Activated naive CD4-positive, alpha-beta T cell treated with anti-CD3 and anti-CD28 coated beads for 36 hours (primary cell): ENCODE data around the gene SIRT3. TPM values are rescaled to one million over a fixed set of nuclear protein-coding genes. Genes with fewer than 3 reads are reported as not detected.

Source experiments
- CTCF ChIA-PET: fragments of 350-600 bp; sonication (Branson Sonifier 250); formaldehyde crosslinking; loops from one replicate; lab custom pipeline; 2021; ENCODE audit warnings: antibody characterized with exemption; lab: Charles Lee
- DNase-seq: peaks from one replicate; pipeline ENCODE4 v3.0.0-alpha.2; 2020
- H3K27ac Mint-ChIP-seq: one replicate; pipeline ENCODE4 v1.8.0; 2021; ENCODE audit warnings: mild to moderate bottlenecking, mixed read lengths
- H3K27me3 Mint-ChIP-seq: one replicate; pipeline ENCODE4 v1.8.0; 2021; ENCODE audit warnings: low read depth, mixed read lengths
- H3K36me3 Mint-ChIP-seq: one replicate; pipeline ENCODE4 v1.8.0; 2021; ENCODE audit warnings: low read depth, mixed read lengths
- H3K4me1 Mint-ChIP-seq: one replicate; pipeline ENCODE4 v1.8.0; 2021; ENCODE audit warnings: low read depth, mixed read lengths
- H3K4me3 Mint-ChIP-seq: one replicate; pipeline ENCODE4 v1.8.0; 2021; ENCODE audit warnings: mild to moderate bottlenecking, moderate library complexity, mixed read lengths
- H3K9me3 Mint-ChIP-seq: one replicate; pipeline ENCODE4 v1.8.0; 2021; ENCODE audit warnings: mixed read lengths
- intact Hi-C: fragments of 100-400 bp; cut with micrococcal nuclease; formaldehyde crosslinking; loops from one replicate; pipeline ENCODE4 v1.15.1; 2023
- total RNA-seq, 2 experiments: library from RNA; stranded (reverse); gene quantifications; one replicate each; pipeline ENCODE4 v1.2.3, GENCODE V29; 2021

SIRT3 gene
- total RNA-seq, 2 experiments from 2014 or later = 16.1 to 20.1 TPM

DNA sequence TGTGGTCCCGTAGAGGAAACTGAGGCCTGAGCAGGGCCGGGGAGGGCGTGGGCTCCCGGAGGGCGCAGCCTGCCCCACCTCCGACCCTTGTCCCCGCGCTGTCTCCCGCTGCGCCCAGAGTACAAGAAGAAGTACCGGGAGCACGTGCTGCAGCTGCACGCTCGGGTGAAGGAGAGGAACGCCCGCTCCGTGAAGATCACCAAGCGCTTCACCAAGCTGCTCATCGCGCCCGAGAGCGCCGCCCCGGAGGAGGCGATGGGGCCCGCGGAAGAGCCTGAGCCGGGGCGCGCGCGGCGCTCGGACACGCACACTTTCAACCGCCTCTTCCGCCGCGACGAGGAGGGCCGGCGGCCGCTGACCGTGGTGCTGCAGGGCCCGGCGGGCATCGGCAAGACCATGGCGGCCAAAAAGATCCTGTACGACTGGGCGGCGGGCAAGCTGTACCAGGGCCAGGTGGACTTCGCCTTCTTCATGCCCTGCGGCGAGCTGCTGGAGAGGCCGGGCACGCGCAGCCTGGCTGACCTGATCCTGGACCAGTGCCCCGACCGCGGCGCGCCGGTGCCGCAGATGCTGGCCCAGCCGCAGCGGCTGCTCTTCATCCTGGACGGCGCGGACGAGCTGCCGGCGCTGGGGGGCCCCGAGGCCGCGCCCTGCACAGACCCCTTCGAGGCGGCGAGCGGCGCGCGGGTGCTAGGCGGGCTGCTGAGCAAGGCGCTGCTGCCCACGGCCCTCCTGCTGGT is 44.0 kb upstream of the SIRT3 start:
- intact Hi-C loops = loop anchor here (2.0 kb wide), 1 partner anchor 43 kb away; the partner anchor contains the start of genes PSMD13 and SIRT3
- Mint-ChIP-seq H3K9me3 (peaks cover 14% of the 10 kb centered on the region), H3K27me3 (peaks cover 19% of the 10 kb centered on the region), H3K36me3 (peaks cover 8% of the 10 kb centered on the region), H3K27ac (peak overlapping the region; percentile 63), H3K4me3 (peak overlapping the region; percentile 75), H3K4me1 (peaks cover 46% of the 10 kb centered on the region)
- CTCF ChIA-PET = interaction anchor here (1.0 to 2.7 kb wide), 4 partner anchors 9 to 239 kb away, joined by 3 to 8 read pairs (median 5); no protein-coding TSS in a partner anchor
- DNase-seq = peak; percentile 65

DNA sequence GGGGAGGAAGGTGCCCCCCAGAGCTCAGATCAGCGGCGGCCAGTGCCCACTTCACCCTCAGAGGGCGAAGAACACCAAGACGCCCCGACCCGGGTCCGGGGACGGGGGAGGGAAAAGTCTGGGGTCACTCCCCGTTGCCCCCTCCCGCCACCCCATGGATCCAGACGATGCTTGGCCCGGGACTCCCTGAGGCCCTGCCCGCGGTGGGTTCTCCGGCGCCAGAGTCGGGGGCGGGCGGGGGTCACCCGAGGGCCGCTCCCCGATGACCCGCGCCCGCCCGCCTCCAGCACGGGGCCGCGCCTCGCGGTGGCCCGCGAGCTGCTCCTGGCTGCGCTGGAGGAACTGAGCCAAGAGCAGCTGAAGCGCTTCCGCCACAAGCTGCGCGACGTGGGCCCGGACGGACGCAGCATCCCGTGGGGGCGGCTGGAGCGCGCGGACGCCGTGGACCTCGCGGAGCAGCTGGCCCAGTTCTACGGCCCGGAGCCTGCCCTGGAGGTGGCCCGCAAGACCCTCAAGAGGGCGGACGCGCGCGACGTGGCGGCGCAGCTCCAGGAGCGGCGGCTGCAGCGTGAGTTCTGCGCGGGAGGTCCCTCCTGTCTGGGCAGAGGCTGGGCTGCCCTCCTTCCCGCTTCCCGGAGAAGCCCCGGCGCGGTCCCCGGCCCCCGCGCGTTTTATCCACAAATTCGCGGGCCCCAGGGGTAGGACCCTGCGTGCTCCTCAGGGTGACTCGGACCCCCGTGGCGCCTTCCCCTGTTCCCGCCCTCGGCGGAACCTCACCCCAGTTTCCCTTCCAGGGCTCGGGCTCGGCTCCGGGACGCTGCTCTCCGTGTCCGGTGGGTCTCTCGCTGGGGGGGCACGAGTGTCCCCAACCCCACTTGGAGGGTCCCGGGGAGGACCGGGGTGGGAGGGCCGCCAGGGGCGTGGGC is 43.2 kb upstream of the SIRT3 start:
- H3K36me3 Mint-ChIP-seq = peaks cover 8% of the 10 kb centered on the region
- intact Hi-C loops = no loop called here
- peak overlapping the region; percentile 78 for H3K27ac Mint-ChIP-seq
- H3K9me3 Mint-ChIP-seq = peaks cover 14% of the 10 kb centered on the region
- H3K4me3 Mint-ChIP-seq = peak overlapping the region; percentile 76
- CTCF ChIA-PET = interaction anchor here (2.7 kb wide), 1 partner anchor 26 kb away, joined by 7 read pairs; no protein-coding TSS in a partner anchor
- peaks cover 44% of the 10 kb centered on the region for H3K4me1 Mint-ChIP-seq
- H3K27me3 Mint-ChIP-seq = peaks cover 19% of the 10 kb centered on the region
- no peak for DNase-seq

DNA sequence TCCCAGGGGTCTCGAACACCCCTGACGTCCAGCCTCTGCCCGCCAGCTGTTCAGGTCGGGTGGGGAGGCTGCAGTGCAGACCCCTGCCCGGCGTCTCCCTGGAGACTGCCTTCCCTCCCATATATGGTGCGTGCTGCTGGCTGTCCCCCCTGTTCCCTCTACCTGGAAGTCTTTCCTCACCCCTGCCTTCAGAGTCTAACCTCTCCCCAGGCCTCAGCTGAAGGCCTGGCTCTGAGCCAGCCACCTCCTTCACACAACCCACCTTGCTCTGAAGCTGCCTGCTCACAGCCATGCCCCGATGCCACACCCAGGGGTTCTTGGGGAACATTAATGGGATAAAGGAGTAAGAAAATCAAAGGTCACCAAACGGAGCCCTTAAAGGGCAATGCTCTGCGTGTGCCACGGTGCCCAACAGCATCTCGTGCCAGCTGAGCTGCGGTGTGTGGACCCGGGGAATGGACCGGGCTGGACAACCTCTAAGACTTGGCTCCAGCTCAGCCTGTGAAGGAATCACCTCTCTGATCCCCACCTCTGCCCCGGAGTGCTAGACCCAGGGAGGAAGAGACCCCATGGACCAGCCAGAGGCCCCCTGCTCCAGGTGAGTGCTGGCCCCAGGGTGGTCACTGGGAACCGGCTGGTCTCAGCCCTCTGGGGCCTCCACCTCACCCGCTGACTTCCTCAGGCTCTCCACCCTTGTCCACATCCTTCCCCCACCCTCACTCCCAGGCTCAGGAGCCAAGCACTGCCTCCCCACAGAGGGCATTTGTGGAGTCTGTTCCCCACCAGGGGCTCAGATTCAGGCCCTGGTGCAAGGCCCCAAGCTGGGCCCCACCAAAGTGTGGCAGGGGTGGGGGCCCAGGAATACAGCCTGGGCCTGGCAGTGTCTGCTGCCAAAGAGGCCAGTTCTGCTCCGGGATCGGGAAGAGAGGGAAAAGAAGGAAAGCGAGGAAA is 42.1 kb upstream of the SIRT3 start, which contains the start of gene NLRP6:
Gene NLRP6, plus strand, starts transcription at position 407 of the 951 bp plus-strand sequence. Its CDS starts 163 bp downstream, at position 570.
- CTCF ChIA-PET = interaction anchor here (0.7 to 1.8 kb wide), 3 partner anchors 10 to 30 kb away, joined by 3 to 9 read pairs (median 4); no protein-coding TSS in a partner anchor
- Mint-ChIP-seq H3K27ac (peak within 1 kb of the TSS; percentile 83), H3K4me3 (peak within 1 kb of the TSS; percentile 76), H3K36me3 (peaks cover 8% of the 10 kb centered on the region), H3K27me3 (peaks cover 19% of the 10 kb centered on the region), H3K9me3 (peaks cover 14% of the 10 kb centered on the region), H3K4me1 (peaks cover 37% of the 10 kb centered on the region)
- DNase-seq = no peak
- intact Hi-C loops = no loop called here

DNA sequence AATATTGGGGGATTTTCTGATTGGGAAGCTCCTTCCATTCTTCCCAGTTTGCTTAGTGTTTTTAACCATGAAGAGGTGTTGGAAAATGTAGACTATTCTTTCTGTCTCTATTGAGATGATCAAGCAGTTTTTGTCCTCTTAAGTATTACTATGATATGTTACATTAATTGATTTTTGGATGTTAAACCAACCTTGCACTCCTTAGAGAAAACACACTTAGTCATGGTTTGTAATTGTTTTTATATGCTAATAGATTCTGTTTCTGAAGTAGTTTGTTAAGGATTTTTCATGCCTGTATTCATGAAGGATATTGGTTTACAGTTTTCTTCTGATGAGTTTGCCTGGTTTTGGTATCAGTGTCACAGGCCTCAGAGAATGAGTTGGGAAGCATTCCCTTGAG is 40.1 kb upstream of the SIRT3 start:
- no peak overlapping the region for H3K4me3 Mint-ChIP-seq

DNA sequence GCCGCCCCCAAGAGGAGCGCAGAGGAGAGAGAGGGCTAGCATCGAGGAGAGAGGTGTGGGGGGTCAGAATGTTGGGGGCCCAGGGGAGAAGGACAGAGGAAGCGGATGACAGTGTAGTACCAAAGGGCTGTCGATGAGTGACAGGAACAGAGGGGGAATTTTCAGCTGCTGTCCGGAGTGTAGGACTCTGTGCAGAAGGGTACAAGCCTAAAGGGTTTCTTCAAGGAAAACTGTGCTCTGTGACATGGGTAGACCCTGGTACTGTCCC is 36.7 kb upstream of the SIRT3 start:
- Mint-ChIP-seq H3K4me3 (no peak overlapping the region), H3K27me3 (no peaks in the 10 kb centered on the region), H3K9me3 (peaks cover 14% of the 10 kb centered on the region), H3K36me3 (no peaks in the 10 kb centered on the region), H3K4me1 (peaks cover 29% of the 10 kb centered on the region), H3K27ac (no peak overlapping the region)
- CTCF ChIA-PET = no interaction called here
- intact Hi-C loops = no loop called here
- no peak for DNase-seq

More for the DNA sequence above, 40.1 kb upstream of the SIRT3 start:
- intact Hi-C loops = no loop called here
- H3K4me1 Mint-ChIP-seq = peaks cover 19% of the 10 kb centered on the region
- peaks cover 14% of the 10 kb centered on the region for H3K9me3 Mint-ChIP-seq
- no peak overlapping the region for H3K27ac Mint-ChIP-seq
- peaks cover 2% of the 10 kb centered on the region for H3K36me3 Mint-ChIP-seq
- no peak for DNase-seq
- H3K27me3 Mint-ChIP-seq = peaks cover 10% of the 10 kb centered on the region
- CTCF ChIA-PET = interaction anchor here (1.1 to 2.7 kb wide), 2 partner anchors 26 to 28 kb away, joined by 3 to 11 read pairs; no protein-coding TSS in a partner anchor

DNA sequence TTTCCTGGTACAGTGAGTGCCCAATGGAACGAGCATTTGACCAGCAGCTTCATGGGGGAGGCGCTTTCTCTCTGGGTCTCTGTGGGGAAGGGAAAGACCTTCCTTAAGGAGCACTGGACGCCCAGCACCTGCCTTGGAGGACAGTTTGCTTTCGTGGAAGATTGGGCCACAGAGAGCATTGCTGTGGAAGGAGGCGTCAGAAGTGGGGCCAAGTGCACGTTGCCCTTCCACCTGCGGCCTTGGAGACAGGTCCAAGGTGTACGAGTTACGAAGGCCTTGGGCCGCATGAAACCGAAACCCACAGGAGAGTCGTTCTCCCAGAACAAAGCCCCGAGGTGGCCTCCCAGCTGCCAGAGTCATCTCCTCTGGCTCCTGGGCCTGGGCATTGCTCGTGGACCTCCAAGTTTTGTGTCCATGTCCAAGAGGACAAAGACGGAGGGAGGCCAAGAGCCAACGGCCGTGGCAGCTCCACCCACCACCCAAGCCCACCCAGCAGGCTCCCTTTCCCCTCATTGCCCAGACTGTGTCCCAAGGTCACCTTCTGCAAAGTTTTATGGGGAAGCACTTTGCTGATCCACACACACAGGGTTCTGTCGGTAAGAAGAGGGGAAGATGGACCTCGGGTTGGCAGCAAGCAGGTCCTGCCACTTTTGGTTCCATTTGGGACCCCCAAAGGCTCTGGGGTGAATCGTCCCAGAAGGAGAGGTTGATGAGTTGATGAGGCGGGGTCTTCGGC is 36.2 kb upstream of the SIRT3 start:
- Mint-ChIP-seq H3K4me1 (peaks cover 29% of the 10 kb centered on the region), H3K27ac (no peak overlapping the region), H3K27me3 (no peaks in the 10 kb centered on the region), H3K4me3 (no peak overlapping the region), H3K36me3 (no peaks in the 10 kb centered on the region), H3K9me3 (peaks cover 12% of the 10 kb centered on the region)
- DNase-seq = no peak
- intact Hi-C loops = no loop called here
- CTCF ChIA-PET = interaction anchor here (1.2 kb wide), 1 partner anchor 8 kb away, joined by 3 read pairs; no protein-coding TSS in a partner anchor

DNA sequence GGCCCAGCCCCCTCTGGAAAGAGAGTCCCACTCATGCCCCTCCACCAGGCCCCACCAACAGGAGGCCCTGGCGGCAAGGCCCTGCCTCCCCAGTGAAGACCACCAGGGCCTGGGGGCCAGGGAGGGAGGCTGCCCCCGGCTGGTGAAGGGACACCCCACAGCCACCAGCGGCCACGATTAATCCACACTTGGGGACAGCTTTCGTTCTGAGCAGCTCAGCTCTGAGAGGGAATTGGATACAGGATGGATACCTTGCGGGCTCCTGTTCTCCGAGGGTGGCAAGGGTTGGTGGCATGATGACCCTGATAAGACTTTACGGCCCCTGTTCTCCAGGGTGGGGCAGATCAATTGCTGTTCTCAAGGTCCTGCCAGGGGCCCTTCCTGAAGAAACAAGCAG is 35.2 kb upstream of the SIRT3 start:
- intact Hi-C loops = no loop called here
- Mint-ChIP-seq H3K27me3 (no peaks in the 10 kb centered on the region), H3K4me1 (peaks cover 34% of the 10 kb centered on the region), H3K36me3 (no peaks in the 10 kb centered on the region), H3K4me3 (no peak overlapping the region), H3K27ac (no peak overlapping the region), H3K9me3 (peaks cover 5% of the 10 kb centered on the region)
- no peak for DNase-seq
- CTCF ChIA-PET = interaction anchor here (1.2 kb wide), 1 partner anchor 10 kb away, joined by 3 read pairs; no protein-coding TSS in a partner anchor

DNA sequence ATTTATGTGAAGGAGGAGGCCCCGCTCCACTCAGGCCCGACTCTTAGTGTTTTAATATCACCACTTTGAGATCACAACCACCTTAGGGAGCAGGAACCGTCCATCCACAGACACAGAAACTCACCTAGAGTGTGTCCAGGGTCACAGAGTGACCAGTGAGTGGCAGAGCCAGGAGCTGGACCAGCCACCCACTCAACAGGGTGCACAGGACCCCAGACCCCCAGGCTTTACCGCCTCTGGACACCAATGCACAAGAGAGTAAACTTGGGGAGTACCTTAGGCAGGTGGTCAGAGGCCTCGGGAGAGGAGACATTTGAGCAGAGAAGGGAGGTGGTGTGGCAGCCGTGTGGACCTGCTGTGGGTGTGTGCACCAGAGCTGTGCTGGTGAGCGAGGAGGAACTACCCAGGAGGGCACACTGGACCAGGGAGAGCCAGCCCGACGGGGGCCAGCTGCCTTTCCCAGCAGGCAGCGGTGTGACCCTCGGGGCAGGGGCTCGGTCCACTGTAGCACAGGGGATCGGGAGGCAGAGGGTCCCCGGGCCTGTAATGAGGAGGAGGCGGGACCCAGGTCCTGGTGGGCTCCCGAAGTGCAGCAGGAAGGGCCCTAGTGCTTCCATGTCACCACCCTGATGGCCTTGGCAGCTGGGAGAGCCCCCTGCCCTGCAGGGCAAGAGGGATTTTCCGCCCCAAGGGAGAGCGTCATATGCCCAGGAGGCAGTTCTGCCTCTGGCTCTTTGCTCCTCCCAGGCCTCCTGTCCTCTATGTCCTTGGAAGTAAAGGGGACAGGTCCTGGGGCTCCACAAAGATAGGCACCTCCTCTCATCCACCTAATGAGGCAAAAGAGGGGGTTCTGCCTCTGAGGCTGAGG is 34.5 kb upstream of the SIRT3 start:
- DNase-seq = no peak
- H3K9me3 Mint-ChIP-seq = no peaks in the 10 kb centered on the region
- H3K27ac Mint-ChIP-seq = peak overlapping the region; percentile 99
- intact Hi-C loops = no loop called here
- no peak overlapping the region for H3K4me3 Mint-ChIP-seq
- H3K4me1 Mint-ChIP-seq = peaks cover 34% of the 10 kb centered on the region
- CTCF ChIA-PET = interaction anchor here (0.7 to 1.2 kb wide), 2 partner anchors 10 to 375 kb away, joined by 3 read pairs; no protein-coding TSS in a partner anchor
- H3K27me3 Mint-ChIP-seq = no peaks in the 10 kb centered on the region
- no peaks in the 10 kb centered on the region for H3K36me3 Mint-ChIP-seq

DNA sequence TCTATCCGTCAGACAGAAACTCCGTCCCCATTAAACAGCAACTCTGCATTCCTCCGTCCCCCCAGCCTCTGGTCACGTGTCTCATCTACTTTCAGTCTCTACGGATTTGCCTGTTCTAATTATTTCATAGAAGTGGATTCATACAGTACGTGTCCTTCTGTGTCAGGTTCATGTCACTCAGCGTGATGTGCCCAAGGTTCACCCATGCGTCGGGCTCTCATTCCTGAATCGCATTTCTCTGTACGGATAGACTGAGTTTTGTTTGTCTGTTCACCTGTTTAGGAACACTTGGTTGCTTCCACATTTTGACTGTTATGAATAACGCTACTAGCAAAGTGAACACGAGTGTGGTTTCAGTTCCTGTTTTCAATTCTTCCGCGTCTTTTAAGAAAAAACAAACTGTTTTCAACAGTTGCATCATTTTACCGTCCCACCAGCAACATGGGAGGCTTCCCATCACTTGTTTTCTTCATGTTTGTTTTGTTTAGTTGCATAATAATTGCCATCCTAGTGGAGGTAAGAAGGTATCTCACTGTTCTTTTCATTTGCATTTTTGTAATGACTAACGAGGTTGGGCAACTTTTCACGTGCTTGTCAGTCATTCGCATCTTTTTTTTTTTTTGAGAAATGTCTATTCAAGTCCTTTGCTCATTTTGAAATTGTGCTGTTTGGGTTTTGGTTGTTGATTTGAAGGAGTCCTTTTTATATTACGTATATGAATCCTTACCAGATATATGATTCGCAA is 33.2 kb upstream of the SIRT3 start:
- Mint-ChIP-seq H3K4me1 (peaks cover 36% of the 10 kb centered on the region), H3K9me3 (no peaks in the 10 kb centered on the region), H3K27ac (peak overlapping the region; percentile 99), H3K36me3 (no peaks in the 10 kb centered on the region), H3K27me3 (no peaks in the 10 kb centered on the region), H3K4me3 (peak overlapping the region; percentile 89)
- CTCF ChIA-PET = interaction anchor here (0.9 to 4.2 kb wide), 5 partner anchors 13 to 86 kb away, joined by 4 to 28 read pairs (median 6); no protein-coding TSS in a partner anchor
- peak; percentile 80 for DNase-seq
- intact Hi-C loops = loop anchor here (1.0 to 5.0 kb wide), 11 partner anchors 18 to 428 kb away; partner anchors contain the start of genes BET1L, DEAF1, IFITM1 and PSMD13
